GM12878 (cell line): ENCODE results near the gene CCDC91. TPM values are rescaled to one million over a fixed set of nuclear protein-coding genes. Genes with fewer than 3 reads are reported as not detected.

ENCODE experiments used
- ATAC-seq: fragments of 200-7000 bp; cut with Tn5 transposase; 3 replicates; pipeline ENCODE4 v1.9.1; 2020; ENCODE audit warnings: mild to moderate bottlenecking, moderate library complexity
- BruUV-seq: library from RNA; stranded (reverse); fragments of 400-500 nt; replicated peaks from 2 replicates; lab custom pipeline; 2021; lab: Mats Ljungman, UMichigan
- CTCF ChIA-PET: fragments of 300-600 bp; sonication (Branson Sonifier 250); formaldehyde crosslinking; extraction: SDS; loops from one replicate; lab custom pipeline; 2021; ENCODE audit warnings: inconsistent platforms; lab: Yijun Ruan, JAX
- POLR2A ChIA-PET: fragments of 350-600 bp; formaldehyde crosslinking; extraction: SDS; loops from one replicate; lab custom pipeline; 2021; ENCODE audit warnings: inconsistent platforms; lab: Charles Lee
- RAD21 ChIA-PET: fragments of 300-600 bp; sonication (Branson Sonifier 250); formaldehyde crosslinking; loops from one replicate; lab custom pipeline; 2023; ENCODE audit warnings: antibody characterized with exemption; ENCODE audit not compliant: unreplicated experiment; lab: Charles Lee
- SMC1A ChIA-PET: fragments of 300-600 bp; sonication (Branson Sonifier 250); formaldehyde crosslinking; loops from one replicate; lab custom pipeline; 2023; ENCODE audit not compliant: unreplicated experiment, uncharacterized antibody; lab: Charles Lee
- DNase-seq: peaks from one replicate; pipeline ENCODE4 v3.0.0-alpha.2; 2011; ENCODE audit warnings: low read depth, low spot score
- FAIRE-seq: peaks from 3 replicates; lab custom pipeline; 2011; peaks lifted over from hg19 to GRCh38; lab: Jason Lieb, UNC
- H2AFZ ChIP-seq: 2 replicates; pipeline ENCODE4 v1.6.0; 2011; ENCODE audit warnings: low read depth, low read length, control low read depth; ENCODE audit not compliant: control insufficient read depth
- H3K27ac ChIP-seq: 2 replicates; pipeline ENCODE4 v1.5.1; 2011; ENCODE audit warnings: control low read depth; ENCODE audit not compliant: control insufficient read depth, insufficient read depth
- H3K27me3 ChIP-seq, 2 experiments: replicated peaks in 1 of 2; 2 replicates each; pipeline versions ENCODE4 v1.6.0 to v1.6.1; 2011; ENCODE audit warnings: low read length in 1 of 2; ENCODE audit not compliant: control insufficient read depth in 2 of 2, insufficient read depth in 2 of 2
- H3K36me3 ChIP-seq, 2 experiments: 2 replicates each; pipeline ENCODE4 v1.5.1; 2011; ENCODE audit warnings: low read length in 1 of 2; ENCODE audit not compliant: control insufficient read depth in 2 of 2, insufficient read depth in 2 of 2
- H3K4me1 ChIP-seq: 2 replicates; pipeline ENCODE4 v1.6.1; 2011; ENCODE audit warnings: mild to moderate bottlenecking, low read length, moderate library complexity, mixed read lengths; ENCODE audit not compliant: control insufficient read depth, insufficient read depth
- H3K4me2 ChIP-seq: 2 replicates; pipeline ENCODE4 v1.6.0; 2011; ENCODE audit warnings: control low read depth; ENCODE audit not compliant: control insufficient read depth, insufficient read depth
- H3K4me3 ChIP-seq: fragments of 200-600 bp; sonication (generic); 2 replicates; pipeline ENCODE4 v1.5.1; 2016
- H3K79me2 ChIP-seq: 2 replicates; pipeline ENCODE4 v1.6.0; 2011; ENCODE audit warnings: low read length; ENCODE audit not compliant: control insufficient read depth, insufficient read depth
- H3K9ac ChIP-seq: 2 replicates; pipeline ENCODE4 v1.8.0; 2011; ENCODE audit warnings: low read length, control low read depth, mixed read lengths; ENCODE audit not compliant: control insufficient read depth, insufficient read depth
- H3K9me3 ChIP-seq: replicated peaks from 3 replicates; pipeline ENCODE4 v1.5.1; 2011; ENCODE audit warnings: mild to moderate bottlenecking, low read length; ENCODE audit not compliant: control insufficient read depth, insufficient read depth
- H4K20me1 ChIP-seq: 2 replicates; pipeline ENCODE4 v1.6.0; 2011; ENCODE audit not compliant: control insufficient read depth, insufficient read depth
- ATF2 ChIP-seq: IDR thresholded peaks from 2 replicates; pipeline ENCODE4 v1.6.1; 2012; ENCODE audit warnings: low read length, inconsistent platforms
- BCL3 ChIP-seq: IDR thresholded peaks from 2 replicates; pipeline ENCODE4 v1.6.1; 2011; ENCODE audit warnings: borderline replicate concordance, low read depth, mild to moderate bottlenecking, moderate library complexity, low read length; ENCODE audit not compliant: insufficient read depth, poor library complexity, severe bottlenecking
- CEBPB ChIP-seq, 2 experiments: fragments of 150-350 bp in 1 of 2; IDR thresholded peaks; 2 replicates each; pipeline ENCODE4 v1.6.1; 2012 to 2014; ENCODE audit warnings: low read depth in 2 of 2, low read length in 2 of 2, borderline replicate concordance in 1 of 2, inconsistent platforms in 1 of 2
- LARP7 ChIP-seq: fragments of 450-650 bp; IDR thresholded peaks from 2 replicates; pipeline ENCODE4 v1.6.1; 2017; ENCODE audit warnings: mild to moderate bottlenecking
- MAX ChIP-seq: IDR thresholded peaks from 2 replicates; pipeline ENCODE4 v1.6.1; 2012; ENCODE audit warnings: low read depth, low read length, improper control_type of control experiment
- MEF2A ChIP-seq: IDR thresholded peaks from 2 replicates; pipeline ENCODE4 v1.6.1; 2011; ENCODE audit warnings: low read depth, mild to moderate bottlenecking, low read length, moderate library complexity; ENCODE audit not compliant: insufficient read depth
- MEF2B ChIP-seq: fragments of 450-650 bp; IDR thresholded peaks from 2 replicates; pipeline ENCODE4 v1.6.1; 2018; ENCODE audit warnings: mild to moderate bottlenecking, moderate library complexity; ENCODE audit not compliant: partially characterized antibody, poor library complexity, severe bottlenecking
- NBN ChIP-seq: fragments of 450-650 bp; IDR thresholded peaks from 2 replicates; pipeline ENCODE4 v1.6.1; 2016
- NFYB ChIP-seq: IDR thresholded peaks from 2 replicates; pipeline ENCODE4 v1.6.1; 2011; ENCODE audit warnings: low read depth, mild to moderate bottlenecking, low read length, improper control_type of control experiment, moderate library complexity; ENCODE audit not compliant: insufficient read depth
- PBX3 ChIP-seq: IDR thresholded peaks from 2 replicates; pipeline ENCODE4 v1.6.1; 2011; ENCODE audit warnings: mild to moderate bottlenecking, low read depth, low read length, moderate library complexity; ENCODE audit not compliant: insufficient replicate concordance
- POLR2A ChIP-seq: IDR thresholded peaks from 2 replicates; pipeline ENCODE4 v1.6.1; 2011; ENCODE audit warnings: low read depth, mild to moderate bottlenecking, low read length
- POLR2AphosphoS2 ChIP-seq: IDR thresholded peaks from 2 replicates; pipeline ENCODE4 v1.6.1; 2011; ENCODE audit warnings: low read depth, mild to moderate bottlenecking, low read length, improper control_type of control experiment, moderate library complexity
- SMC3 ChIP-seq: IDR thresholded peaks from 2 replicates; pipeline ENCODE4 v1.6.1; 2011; ENCODE audit warnings: low read length, improper control_type of control experiment, borderline replicate concordance
- SREBF2 ChIP-seq: IDR thresholded peaks from 2 replicates; pipeline ENCODE4 v1.6.1; 2012; ENCODE audit warnings: mild to moderate bottlenecking, low read length
- SRF ChIP-seq, 2 experiments: IDR thresholded peaks; 2 replicates each; pipeline ENCODE4 v1.6.1; 2011; ENCODE audit warnings: low read depth in 2 of 2, low read length in 2 of 2, mild to moderate bottlenecking in 1 of 2, moderate library complexity in 1 of 2
- ZNF592 ChIP-seq: fragments of 450-650 bp; IDR thresholded peaks from 2 replicates; pipeline ENCODE4 v1.6.1; 2017; ENCODE audit warnings: mild to moderate bottlenecking, moderate library complexity
- WGBS: methylation state at CpG from one replicate; pipeline ENCODE4 v1.1.6; 2016; ENCODE audit warnings: low lambda C conversion rate; ENCODE audit not compliant: insufficient replicate concordance, insufficient coverage; ENCODE audit errors: missing lambda C conversion rate; 5-methylcytosine and 5-hydroxymethylcytosine counted together
- in situ Hi-C: fragments of 300-500 bp; cut with MboI; formaldehyde crosslinking; loops from 9 replicates; pipeline ENCODE4 v1.14.3; 2018; ENCODE audit warnings: mixed read lengths
- intact Hi-C: fragments of 100-400 bp; cut with micrococcal nuclease; formaldehyde crosslinking; loops from one replicate; pipeline ENCODE4 v1.14.2; 2022; ENCODE audit not compliant: unreplicated experiment
- polyA plus RNA-seq, 11 experiments: library from polyadenylated mRNA; depleted of rRNA in 4 of 11; unstranded in 6 of 11; stranded (reverse) in 5 of 11; fragments of >200 nt; fragmentation: Nextera tagmentation in 4 of 11; fragmentation: Illumina TruSeq in 1 of 11; extraction: Ambion mirVana in 4 of 11; extraction: Trizol in 1 of 11; gene quantifications; 1 replicate in 1 of 11; 2 replicates in 10 of 11; pipeline versions ENCODE4 v1.2.1 to v1.2.3, GENCODE V29; 2011 to 2016; ENCODE audit warnings: inconsistent platforms in 2 of 11, missing spikeins in 2 of 11, low read depth in 1 of 11
- total RNA-seq, 4 experiments: library from RNA; depleted of rRNA in 3 of 4; stranded (reverse); fragments of >200 nt in 3 of 4; fragmentation: Illumina TruSeq in 1 of 4; extraction: Trizol in 1 of 4; gene quantifications; 2 replicates each; pipeline versions ENCODE4 v1.2.1 to v1.2.3, GENCODE V29; 2013 to 2021

The CCDC91 gene
- total and polyA plus RNA-seq, 10 of the 15 experiments (the other 5 are each of a cell fraction or from before 2014, with no cell fraction given), result 6.1 to 24.9 (median 16.5) TPM

- H3K27ac ChIP-seq, result no peak overlapping the region
- no peak overlapping the region for H2AFZ ChIP-seq
- no peak overlapping the region for H3K9ac ChIP-seq
- no peak for ATAC-seq
- 38% methylated on average over 1 of the region's 1 CpG for WGBS
- in situ Hi-C loops, result no loop called here
- RAD21 ChIA-PET, result no interaction called here
- no peaks in the 10 kb centered on the region for H4K20me1 ChIP-seq
- SMC1A ChIA-PET, result no interaction called here
- no peaks in the 10 kb centered on the region for H3K36me3 ChIP-seq
- no peaks in the 10 kb centered on the region for H3K27me3 ChIP-seq
- TF ChIP-seq MEF2A (no peak), PBX3 (no peak), POLR2A (no peak), SRF (IDR thresholded peaks at IDR 0.05; ENCODE audit: low read depth in 2 of 2, low read length in 2 of 2) (no peak), MEF2B (no peak), POLR2AphosphoS2 (no peak), NFYB (no peak), LARP7 (no peak), CEBPB (IDR thresholded peaks at IDR 0.05; ENCODE audit: borderline replicate concordance in 1 of 2, low read depth in 2 of 2, low read length in 2 of 2) (no peak), MAX (no peak), BCL3 (no peak), ATF2 (no peak), SREBF2 (no peak), NBN (no peak), ZNF592 (no peak), SMC3 (no peak)
- no peak overlapping the region for H3K4me3 ChIP-seq
- H3K9me3 ChIP-seq, result no peaks in the 10 kb centered on the region
- H3K4me2 ChIP-seq, result no peak overlapping the region
- no peaks in the 10 kb centered on the region for H3K79me2 ChIP-seq
- no peaks in the 10 kb centered on the region for H3K4me1 ChIP-seq
- CTCF ChIA-PET, result no interaction called here
- POLR2A ChIA-PET, result no interaction called here
- FAIRE-seq, result no peak
- DNase-seq, result no peak
- intact Hi-C loops, result no loop called here
- BruUV-seq, result no TSS peak
These were observed 401.6 kb downstream of the CCDC91 start for GRCh38 chr12:28591831-28592230.
